GM23338 (cell line): ENCODE measurements around the gene ZIC2. TPM values are rescaled to one million over a fixed set of nuclear protein-coding genes. Genes with fewer than 3 reads are reported as not detected.

Experiments used
- ATAC-seq: fragments of 200-7000 bp; cut with Tn5 transposase; 3 replicates; pipeline ENCODE4 v1.9.1; 2020
- DNase-seq: peaks from one replicate; pipeline ENCODE4 v3.0.0-alpha.2; 2015; ENCODE audit warnings: low spot score
- H2AFZ ChIP-seq: fragments of 200-600 bp; sonication (generic); 2 replicates; pipeline ENCODE4 v1.8.0; 2016; ENCODE audit warnings: antibody characterized with exemption, mild to moderate bottlenecking, moderate library complexity
- H3F3A ChIP-seq: fragments of 200-600 bp; sonication (generic); replicated peaks from 2 replicates; pipeline ENCODE4 v1.8.0; 2017; ENCODE audit warnings: antibody characterized with exemption, mixed run types, low read depth
- H3K27ac ChIP-seq: fragments of 200-600 bp; sonication (generic); 2 replicates; pipeline ENCODE4 v1.6.1; 2016; ENCODE audit warnings: low read depth
- H3K27me3 ChIP-seq: fragments of 200-600 bp; sonication (generic); 2 replicates; pipeline ENCODE4 v1.8.0; 2016; ENCODE audit warnings: mild to moderate bottlenecking, mixed run types, moderate library complexity; ENCODE audit not compliant: insufficient read depth
- H3K36me3 ChIP-seq: fragments of 200-600 bp; sonication (generic); 2 replicates; pipeline ENCODE4 v1.8.0; 2016; ENCODE audit warnings: mild to moderate bottlenecking; ENCODE audit not compliant: insufficient read depth
- H3K4me1 ChIP-seq: fragments of 200-600 bp; sonication (generic); 2 replicates; pipeline ENCODE4 v1.8.0; 2016; ENCODE audit warnings: mild to moderate bottlenecking, moderate library complexity; ENCODE audit not compliant: insufficient read depth
- H3K4me2 ChIP-seq: fragments of 200-600 bp; sonication (generic); 2 replicates; pipeline ENCODE4 v1.7.1; 2017; ENCODE audit warnings: mixed run types
- H3K4me3 ChIP-seq: fragments of 200-600 bp; sonication (generic); 2 replicates; pipeline ENCODE4 v1.6.1; 2016; ENCODE audit warnings: mixed run types
- H3K79me2 ChIP-seq: fragments of 200-600 bp; sonication (generic); replicated peaks from 2 replicates; pipeline ENCODE4 v1.8.0; 2017; ENCODE audit warnings: mild to moderate bottlenecking; ENCODE audit not compliant: insufficient read depth
- H3K9me2 ChIP-seq: fragments of 200-600 bp; sonication (generic); 2 replicates; pipeline ENCODE4 v1.8.0; 2017; ENCODE audit not compliant: insufficient read depth
- H4K20me1 ChIP-seq: fragments of 200-600 bp; sonication (generic); replicated peaks from 2 replicates; pipeline ENCODE4 v1.8.0; 2017; ENCODE audit warnings: mild to moderate bottlenecking; ENCODE audit not compliant: insufficient read depth
- H3K27ac Mint-ChIP-seq: 2 replicates; pipeline ENCODE4 v1.8.0; 2020; ENCODE audit warnings: inconsistent platforms, mild to moderate bottlenecking, moderate library complexity, mixed read lengths
- H3K27me3 Mint-ChIP-seq: 3 replicates; pipeline ENCODE4 v1.8.0; 2022; ENCODE audit warnings: low read depth, mild to moderate bottlenecking, moderate library complexity, mixed read lengths, inconsistent platforms; ENCODE audit not compliant: insufficient read depth, poor library complexity
- H3K36me3 Mint-ChIP-seq: 3 replicates; pipeline ENCODE4 v1.8.0; 2021; ENCODE audit warnings: low read depth, mild to moderate bottlenecking, inconsistent platforms, moderate library complexity, mixed read lengths
- H3K4me1 Mint-ChIP-seq: 3 replicates; pipeline ENCODE4 v1.8.0; 2020; ENCODE audit warnings: mild to moderate bottlenecking, inconsistent platforms, mixed read lengths
- H3K4me3 Mint-ChIP-seq: 3 replicates; pipeline ENCODE4 v1.8.0; 2021; ENCODE audit warnings: moderate library complexity, mild to moderate bottlenecking, inconsistent platforms, mixed read lengths
- H3K9me3 Mint-ChIP-seq: 3 replicates; pipeline ENCODE4 v1.8.0; 2020; ENCODE audit warnings: moderate library complexity, mild to moderate bottlenecking, inconsistent platforms, mixed read lengths
- EZH2 ChIP-seq: fragments of 200-600 bp; sonication (generic); IDR thresholded peaks from one replicate; pipeline ENCODE4 v1.8.0; 2017; ENCODE audit warnings: antibody characterized with exemption, mild to moderate bottlenecking, low read depth; ENCODE audit not compliant: unreplicated experiment
- POLR2AphosphoS5 ChIP-seq: IDR thresholded peaks from 2 replicates; pipeline ENCODE4 v1.6.1; 2016; ENCODE audit warnings: antibody characterized with exemption, low read depth
- polyA plus RNA-seq: library from polyadenylated mRNA; unstranded; fragments of >200 nt; fragmentation: Nextera tagmentation; extraction: Ambion mirVana; gene quantifications from 2 replicates; pipeline ENCODE4 v1.2.1, GENCODE V29; 2016
- total RNA-seq: library from RNA; depleted of rRNA; stranded (reverse); fragments of >200 nt; shearing (Covaris generic); gene quantifications from 2 replicates; pipeline ENCODE4 v1.2.3, GENCODE V29; 2014
- TF ChIP-seq, protein P1 (sequence below): IDR thresholded peaks from 2 replicates; pipeline ENCODE4 v1.6.1; 2016; ENCODE audit warnings: antibody characterized with exemption
- TF ChIP-seq, protein P2 (sequence below), 2 experiments: fragments of 200-600 bp in 1 of 2; sonication (generic) in 1 of 2; conservative IDR thresholded peaks; 2 replicates each; pipeline versions ENCODE4 v1.5.1 to v1.6.1; 2016 to 2017; ENCODE audit warnings: antibody characterized with exemption in 2 of 2, low read depth in 2 of 2, mild to moderate bottlenecking in 2 of 2, moderate library complexity in 1 of 2

The ZIC2 gene
- total and polyA plus RNA-seq, 2 experiments from 2014 or later, result 63.2 to 87.9 TPM

DNA sequence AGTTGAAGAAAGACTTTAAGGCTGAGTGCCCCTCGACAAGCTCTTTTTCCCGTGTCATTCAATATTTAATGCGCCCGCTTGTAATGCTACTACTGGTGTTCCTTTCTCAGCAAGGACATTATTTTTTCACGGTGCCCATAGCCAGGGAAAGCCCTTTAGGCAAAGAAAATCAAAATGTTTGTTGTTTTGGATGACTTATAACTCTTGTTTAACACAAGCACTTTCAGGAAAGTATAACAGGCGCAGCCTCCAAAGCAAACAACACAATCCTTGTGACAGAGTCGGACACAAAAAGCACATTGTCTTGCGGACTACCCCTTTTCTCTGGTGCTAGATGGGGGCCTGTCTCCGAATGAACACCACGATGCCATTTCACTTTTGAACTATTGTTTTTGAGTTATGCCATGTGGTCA, 22.5 kb upstream of the ZIC2 start:
- Mint-ChIP-seq H3K4me1 (peaks cover 53% of the 10 kb centered on the region), H3K36me3 (peaks cover 6% of the 10 kb centered on the region), H3K27ac (no peak overlapping the region), H3K27me3 (peaks cover 70% of the 10 kb centered on the region), H3K4me3 (peak overlapping the region; percentile 87), H3K9me3 (no peaks in the 10 kb centered on the region; the same call in 2 of the 3 replicates)
- TF ChIP-seq EZH2 (peak; percentile 69), POLR2AphosphoS5 (no peak)
- TF ChIP-seq, protein P1, sequence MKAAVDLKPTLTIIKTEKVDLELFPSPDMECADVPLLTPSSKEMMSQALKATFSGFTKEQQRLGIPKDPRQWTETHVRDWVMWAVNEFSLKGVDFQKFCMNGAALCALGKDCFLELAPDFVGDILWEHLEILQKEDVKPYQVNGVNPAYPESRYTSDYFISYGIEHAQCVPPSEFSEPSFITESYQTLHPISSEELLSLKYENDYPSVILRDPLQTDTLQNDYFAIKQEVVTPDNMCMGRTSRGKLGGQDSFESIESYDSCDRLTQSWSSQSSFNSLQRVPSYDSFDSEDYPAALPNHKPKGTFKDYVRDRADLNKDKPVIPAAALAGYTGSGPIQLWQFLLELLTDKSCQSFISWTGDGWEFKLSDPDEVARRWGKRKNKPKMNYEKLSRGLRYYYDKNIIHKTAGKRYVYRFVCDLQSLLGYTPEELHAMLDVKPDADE, result no peak
- Histone ChIP-seq H3K27ac (no peak overlapping the region), H2AFZ (peak overlapping the region; percentile 89), H3K27me3 (peaks cover 95% of the 10 kb centered on the region), H4K20me1 (peaks cover 7% of the 10 kb centered on the region), H3K4me1 (peaks cover 77% of the 10 kb centered on the region), H3K36me3 (0 out of 2 replicates have a peak, but pooled peaks cover 3% of the 10 kb centered on the region), H3F3A (peaks cover 29% of the 10 kb centered on the region), H3K79me2 (peaks cover 1% of the 10 kb centered on the region; the same call in 1 of the 2 replicates), H3K9me2 (no peaks in the 10 kb centered on the region), H3K4me3 (peak overlapping the region; percentile 84), H3K4me2 (peak overlapping the region; percentile 98)
- peak; percentile 25 for DNase-seq
- no peak for ATAC-seq

DNA sequence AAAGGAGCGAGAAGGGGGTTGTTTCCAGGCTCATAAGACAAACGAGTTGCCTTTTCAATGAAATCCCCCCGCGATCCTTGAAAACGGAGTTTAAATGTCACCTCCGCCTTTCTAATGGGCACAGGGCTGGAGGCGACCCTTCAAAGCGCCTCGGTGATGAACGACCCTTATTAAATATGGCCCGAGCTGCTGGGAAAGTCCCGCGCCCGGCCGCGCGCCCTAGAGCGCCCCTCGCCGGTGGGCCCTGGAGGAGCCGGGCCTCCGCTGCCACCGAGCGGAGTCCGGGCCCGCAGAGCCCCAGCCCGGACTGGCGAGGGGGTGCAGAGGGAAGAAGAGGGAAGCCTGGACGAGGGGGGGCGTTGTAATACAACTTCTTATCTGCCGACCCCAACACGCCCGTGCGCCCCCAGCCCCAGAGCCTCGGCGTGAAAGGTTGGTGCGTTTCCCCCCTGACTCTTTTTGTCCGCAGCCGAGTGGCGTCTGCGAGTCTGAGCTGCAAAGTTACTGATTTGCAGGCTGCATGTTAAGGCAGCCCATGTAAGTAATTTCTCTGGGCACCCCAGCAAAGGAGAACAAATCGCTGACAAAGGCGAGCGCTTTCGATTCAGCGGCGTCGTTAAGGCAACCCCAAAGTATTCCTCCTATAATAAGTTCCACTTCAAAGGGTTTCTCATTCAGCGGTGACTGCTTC, 21.9 kb upstream of the ZIC2 start:
- H3K27me3 ChIP-seq, result peaks cover 95% of the 10 kb centered on the region
- Mint-ChIP-seq H3K9me3 (no peaks in the 10 kb centered on the region; the same call in 2 of the 3 replicates), H3K36me3 (peaks cover 12% of the 10 kb centered on the region), H3K4me1 (peaks cover 58% of the 10 kb centered on the region), H3K27ac (no peak overlapping the region), H3K27me3 (peaks cover 68% of the 10 kb centered on the region), H3K4me3 (peak overlapping the region; percentile 87)
- no peaks in the 10 kb centered on the region for H3K9me2 ChIP-seq
- ATAC-seq (peak; percentile 6), DNase-seq (peak; percentile 69)
- H3K4me1 ChIP-seq, result peaks cover 81% of the 10 kb centered on the region
- peaks cover 29% of the 10 kb centered on the region for H3F3A ChIP-seq
- 0 out of 2 replicates have a peak, but pooled peaks cover 9% of the 10 kb centered on the region for H3K36me3 ChIP-seq
- peaks cover 13% of the 10 kb centered on the region for H4K20me1 ChIP-seq
- no peak overlapping the region for H3K27ac ChIP-seq
- TF ChIP-seq, protein P2, sequence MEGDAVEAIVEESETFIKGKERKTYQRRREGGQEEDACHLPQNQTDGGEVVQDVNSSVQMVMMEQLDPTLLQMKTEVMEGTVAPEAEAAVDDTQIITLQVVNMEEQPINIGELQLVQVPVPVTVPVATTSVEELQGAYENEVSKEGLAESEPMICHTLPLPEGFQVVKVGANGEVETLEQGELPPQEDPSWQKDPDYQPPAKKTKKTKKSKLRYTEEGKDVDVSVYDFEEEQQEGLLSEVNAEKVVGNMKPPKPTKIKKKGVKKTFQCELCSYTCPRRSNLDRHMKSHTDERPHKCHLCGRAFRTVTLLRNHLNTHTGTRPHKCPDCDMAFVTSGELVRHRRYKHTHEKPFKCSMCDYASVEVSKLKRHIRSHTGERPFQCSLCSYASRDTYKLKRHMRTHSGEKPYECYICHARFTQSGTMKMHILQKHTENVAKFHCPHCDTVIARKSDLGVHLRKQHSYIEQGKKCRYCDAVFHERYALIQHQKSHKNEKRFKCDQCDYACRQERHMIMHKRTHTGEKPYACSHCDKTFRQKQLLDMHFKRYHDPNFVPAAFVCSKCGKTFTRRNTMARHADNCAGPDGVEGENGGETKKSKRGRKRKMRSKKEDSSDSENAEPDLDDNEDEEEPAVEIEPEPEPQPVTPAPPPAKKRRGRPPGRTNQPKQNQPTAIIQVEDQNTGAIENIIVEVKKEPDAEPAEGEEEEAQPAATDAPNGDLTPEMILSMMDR (conservative IDR thresholded peaks at IDR 0.05; ENCODE audit: low read depth in 2 of 2), result peak; percentile 63 to 72
- TF ChIP-seq, protein P1, result no peak
- peak overlapping the region; percentile 84 for H3K4me3 ChIP-seq
- H3K4me2 ChIP-seq, result peak overlapping the region; percentile 98
- peak overlapping the region; percentile 89 for H2AFZ ChIP-seq
- H3K79me2 ChIP-seq, result peaks cover 5% of the 10 kb centered on the region; the same call in 1 of the 2 replicates
